NCI-H2196 (cell line): ENCODE data around the gene RYR3.

Experiments used
- DNase-seq: peaks from one replicate; lab custom pipeline; 2025; ENCODE audit not compliant: unreplicated experiment; lab: John Stamatoyannopoulos, UW

RYR3 gene

DNA sequence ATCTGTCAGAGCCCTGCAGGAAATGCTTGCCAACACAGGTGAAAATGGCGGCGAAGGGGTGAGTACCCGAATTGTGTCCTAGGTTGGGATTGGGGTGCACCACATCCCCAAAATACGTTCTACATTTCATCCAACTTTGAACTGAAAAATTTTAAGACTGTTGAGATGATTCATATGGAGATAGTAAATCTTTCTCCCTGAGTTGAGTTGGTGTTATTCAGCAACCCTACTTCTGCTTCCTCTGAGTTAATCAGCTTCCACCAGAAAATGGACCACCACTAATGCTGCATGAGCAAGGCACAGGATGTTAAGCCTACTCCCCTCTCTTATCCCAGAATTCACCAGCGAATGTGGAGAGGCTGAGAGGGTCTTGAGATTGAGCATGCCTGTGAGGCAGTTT is 192.9 kb downstream of the RYR3 start:
- DNase-seq = no peak

DNA sequence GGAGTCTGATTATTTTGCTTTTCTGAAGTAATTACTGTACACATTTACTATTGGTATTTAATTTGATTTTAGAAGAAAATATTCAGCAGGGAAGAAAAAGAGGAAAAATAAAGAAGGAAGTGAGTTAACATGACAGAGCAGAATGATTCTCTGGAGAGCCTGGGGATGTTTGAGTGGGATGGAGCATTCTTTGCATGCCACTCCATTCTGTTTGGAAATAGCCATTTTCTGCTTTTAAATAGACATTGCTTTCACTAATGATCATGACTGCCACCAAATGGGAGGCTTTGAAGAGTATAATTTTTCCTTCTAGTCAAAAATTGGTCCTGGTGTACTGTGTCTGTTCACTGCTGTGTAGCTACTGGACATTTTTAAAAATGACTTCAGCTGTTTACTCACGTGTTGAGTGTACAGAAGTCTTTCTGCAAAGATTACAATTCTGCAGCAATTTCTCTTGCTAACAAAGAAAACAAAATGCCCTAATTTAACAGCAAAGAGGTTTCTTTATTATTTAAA is 196.1 kb downstream of the RYR3 start:
- DNase-seq = no peak

DNA sequence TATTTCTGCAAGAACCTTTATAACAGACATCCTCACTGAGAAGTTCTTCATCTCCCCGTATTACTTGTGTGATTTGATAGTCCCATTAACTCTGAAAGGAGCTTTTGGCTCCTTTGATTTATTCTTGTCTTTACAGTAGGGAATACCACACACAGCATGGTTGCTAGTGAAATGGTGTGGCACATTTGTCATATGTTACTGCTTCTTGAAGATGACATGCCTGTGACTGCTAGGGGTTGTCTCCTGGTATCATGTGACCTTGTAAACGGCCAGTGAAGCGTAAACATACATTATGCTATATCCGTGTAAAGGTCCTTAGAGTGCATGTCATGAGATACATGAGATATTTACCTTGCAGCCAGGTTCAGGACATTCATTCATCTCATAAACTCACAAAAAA is 197.9 kb downstream of the RYR3 start:
- no peak for DNase-seq

DNA sequence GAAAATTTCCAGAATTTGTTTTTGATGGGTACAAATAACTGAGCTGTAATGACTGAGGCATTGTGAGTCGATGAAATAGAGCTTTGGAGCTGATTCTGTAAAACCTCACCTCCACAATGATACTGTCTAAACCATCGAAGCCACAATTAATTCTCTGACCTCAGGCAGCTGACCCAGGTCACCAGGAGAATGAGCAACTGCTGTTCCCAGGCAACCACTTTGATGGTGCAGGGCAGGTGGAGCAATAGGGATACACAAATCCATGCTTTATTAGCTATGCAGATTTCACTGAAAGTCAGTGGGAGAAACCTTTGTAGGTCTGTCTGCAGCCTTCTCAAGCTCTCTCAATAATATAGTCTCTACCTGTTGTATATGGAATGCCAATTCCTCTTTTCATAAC is 204.4 kb downstream of the RYR3 start:
- DNase-seq = no peak

DNA sequence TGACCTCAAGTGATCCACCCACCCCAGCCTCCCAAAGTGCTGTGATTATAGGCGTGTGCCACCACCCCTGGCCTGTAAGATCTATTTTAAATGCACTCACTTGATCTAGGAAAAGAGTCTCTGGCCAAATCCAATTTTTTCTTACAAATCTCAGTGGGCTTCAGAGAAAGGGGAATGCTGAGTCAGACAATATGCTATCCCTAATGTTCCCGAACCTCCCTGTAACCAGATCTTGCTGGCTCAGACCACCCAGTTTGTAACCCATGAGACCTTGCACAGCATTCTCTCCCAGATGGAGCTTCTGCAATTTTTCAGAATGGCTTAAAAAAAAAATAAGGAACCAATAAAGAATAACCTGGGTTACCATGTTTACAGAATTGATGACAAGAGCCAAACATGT is 205.8 kb downstream of the RYR3 start:
- DNase-seq = no peak

DNA sequence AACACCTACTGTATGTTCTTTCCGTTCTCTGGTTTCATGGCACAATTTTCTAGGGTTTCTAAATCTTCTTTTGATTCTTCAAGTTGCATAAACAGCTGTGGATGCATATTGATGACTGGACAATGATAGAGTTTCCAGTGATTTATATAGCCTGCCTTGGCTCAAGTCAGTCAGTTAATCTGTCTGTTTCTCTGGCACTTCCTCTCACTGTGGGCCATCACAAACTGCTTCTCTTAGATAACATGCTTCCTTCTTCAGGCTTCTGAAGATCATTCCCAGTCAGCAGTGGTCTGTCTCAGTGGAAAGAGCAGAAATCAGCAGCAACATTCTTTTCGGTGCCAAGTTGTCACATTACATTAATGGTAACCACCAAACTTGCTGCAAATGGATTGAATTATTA is 207.2 kb downstream of the RYR3 start:
- no peak for DNase-seq

DNA sequence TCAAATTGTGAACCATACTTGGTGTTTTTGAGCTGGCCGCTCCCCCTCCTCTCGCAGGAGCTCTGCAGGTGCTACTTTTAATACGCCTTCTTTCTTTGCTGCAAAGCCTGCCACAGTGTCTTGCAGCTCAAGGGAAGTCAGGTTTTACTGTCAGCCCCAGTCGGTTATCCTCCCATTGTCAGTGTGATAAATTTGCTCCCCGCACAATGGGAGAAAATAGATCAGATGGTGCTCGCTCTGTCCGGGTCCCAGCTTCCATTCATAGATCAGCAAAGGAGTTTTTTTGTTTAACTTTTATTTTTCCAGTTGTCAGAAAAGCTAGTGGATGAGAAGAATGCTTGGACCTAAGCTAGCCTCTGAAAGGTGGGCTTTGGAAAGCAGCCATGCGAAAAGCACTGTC is 207.7 kb downstream of the RYR3 start:
- no peak for DNase-seq

DNA sequence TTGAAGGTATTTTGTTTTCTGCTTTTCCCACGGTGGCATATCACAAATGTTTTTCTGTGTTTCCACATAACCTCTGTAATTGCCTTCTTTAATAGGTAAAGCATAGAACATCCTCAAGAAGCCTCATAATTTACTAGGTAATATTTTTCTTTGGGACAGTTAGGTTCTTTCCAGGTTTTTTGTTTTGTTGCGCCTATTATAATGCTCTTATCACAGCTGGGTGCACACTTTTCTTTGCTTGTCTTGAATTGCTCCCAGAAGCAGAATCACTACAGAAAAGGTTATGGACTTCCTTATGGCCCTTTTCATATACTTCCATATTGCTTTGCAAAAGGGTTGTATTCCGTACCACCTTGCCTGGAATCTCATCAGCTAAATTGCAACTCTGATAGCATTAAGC is 213.5 kb downstream of the RYR3 start:
- no peak for DNase-seq

DNA sequence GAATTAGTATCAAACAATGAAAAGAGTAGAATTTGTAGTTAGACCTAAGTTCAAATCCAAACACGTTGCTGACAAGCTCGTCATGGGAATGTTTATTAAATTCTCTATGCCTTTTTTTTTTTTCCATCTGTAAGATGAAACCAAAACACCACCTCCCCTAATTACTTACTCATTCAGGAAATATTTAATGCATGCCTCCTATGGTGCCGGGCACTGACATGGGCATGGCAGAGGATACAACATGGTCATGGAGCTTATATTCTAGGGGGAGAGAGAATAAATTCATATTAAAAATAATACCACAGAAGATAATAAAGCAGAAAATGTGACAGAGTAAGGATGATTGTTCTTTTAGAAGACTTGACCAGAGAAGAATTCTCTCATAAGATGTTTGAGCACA is 215.8 kb downstream of the RYR3 start:
- DNase-seq = no peak

DNA sequence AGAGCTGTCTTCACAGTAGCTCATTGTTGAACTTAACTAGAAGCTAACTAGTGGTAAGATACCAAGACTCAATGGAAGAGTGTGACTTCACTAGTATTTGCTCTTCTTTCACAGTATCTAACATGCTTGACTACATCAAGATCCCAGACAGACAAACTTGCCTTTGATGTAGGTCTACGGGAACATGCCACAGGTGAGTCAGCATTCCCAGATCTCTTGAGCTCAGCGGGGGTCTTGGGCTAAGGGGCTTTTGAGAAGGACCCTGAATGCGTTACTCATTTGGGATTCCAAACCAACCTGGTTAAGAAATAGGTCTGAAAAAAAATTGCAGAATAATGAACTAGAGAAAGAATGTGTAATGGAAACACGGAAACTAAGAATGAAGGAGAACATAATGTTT is 222.4 kb downstream of the RYR3 start:
- DNase-seq = no peak

DNA sequence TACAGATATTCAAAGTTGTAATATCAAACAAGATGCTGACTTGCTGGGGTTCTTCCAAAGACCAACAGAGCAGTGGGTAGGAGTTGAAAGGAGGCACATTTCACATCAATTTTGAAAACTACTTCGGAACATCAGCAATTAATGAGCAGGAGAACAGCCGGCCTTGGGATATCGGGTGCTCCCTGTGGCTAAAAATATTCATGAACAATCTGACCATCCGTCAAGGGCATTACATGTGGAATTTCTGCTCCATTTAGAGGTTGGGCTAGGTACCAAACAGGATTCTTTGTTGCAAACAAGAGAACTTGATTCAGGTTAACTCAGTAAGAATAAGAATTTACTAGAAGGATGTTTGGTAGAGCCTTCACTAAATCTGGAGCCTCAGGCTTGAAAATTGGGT is 223.9 kb downstream of the RYR3 start:
- DNase-seq = no peak

DNA sequence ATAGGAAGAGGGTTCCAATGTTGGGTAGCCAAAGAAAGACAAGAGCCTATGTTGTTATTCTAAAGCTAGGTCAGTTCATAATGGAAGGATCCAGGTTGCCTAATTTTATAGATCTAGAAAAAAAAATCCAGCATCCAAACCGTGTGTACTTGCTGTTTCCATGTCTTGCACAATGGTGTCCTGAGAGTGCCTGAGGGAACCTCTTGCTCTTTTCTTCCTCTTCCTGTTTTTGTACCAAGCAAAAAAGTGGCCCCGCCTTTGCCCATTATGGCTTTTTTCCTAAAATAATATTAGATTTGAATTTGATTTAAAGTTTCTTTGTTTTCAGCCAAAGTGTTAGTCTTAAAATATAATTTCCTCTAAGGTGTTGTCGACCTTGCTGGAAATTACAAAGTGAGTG is 224.4 kb downstream of the RYR3 start:
- no peak for DNase-seq

DNA sequence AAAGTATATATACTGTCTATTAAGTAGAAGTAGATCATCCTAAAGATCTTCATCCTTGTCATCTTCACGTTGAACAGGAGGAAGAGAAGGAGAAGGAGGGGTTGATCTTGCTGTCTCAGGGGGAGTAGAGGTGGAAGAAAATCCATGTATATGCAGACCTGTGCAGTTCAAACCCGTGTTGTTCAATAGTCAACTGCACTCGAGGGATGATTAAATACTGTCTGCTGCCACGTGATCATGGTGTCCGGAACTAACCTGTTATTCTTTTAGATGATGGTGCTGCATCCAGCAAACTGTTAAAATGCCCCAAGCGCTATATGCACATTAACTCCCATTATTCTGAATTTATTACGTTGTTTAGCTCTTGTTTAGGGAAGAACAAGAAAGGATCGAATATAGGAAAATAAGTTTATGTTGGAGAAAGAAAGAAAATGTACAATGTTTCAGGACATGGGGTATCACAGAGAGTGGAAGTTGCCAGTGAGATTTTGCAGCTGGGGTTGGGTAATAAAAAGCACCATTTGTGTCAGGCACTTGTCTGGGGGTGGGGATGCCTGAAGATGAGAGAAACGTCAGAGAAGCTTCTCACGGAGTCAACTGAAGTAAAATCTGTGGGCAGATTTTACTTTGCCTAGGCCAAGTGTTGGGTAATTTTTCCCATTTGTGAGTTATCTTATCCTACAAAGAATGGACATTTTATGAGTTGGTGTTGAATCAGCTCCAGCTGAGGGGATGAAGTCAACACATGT is 229.2 kb downstream of the RYR3 start:
- DNase-seq = no peak

DNA sequence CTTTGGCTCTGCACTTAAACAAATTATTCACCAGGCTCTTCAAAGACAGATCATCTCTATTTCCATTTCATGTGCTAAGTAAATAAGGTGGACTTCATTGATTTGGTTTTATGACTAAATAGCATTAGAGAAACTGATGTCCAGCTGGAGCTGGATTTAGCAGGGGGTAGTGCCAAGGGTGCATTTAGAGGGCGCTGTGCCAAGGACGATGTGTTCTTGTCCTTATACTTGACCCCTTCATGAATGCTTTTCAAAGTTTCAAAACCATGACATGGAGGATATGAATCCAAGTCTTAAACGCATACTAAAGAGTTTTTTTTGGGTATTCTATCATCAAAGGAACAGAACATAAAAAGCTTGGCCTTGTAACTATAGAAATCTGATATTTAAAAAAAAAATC is 233.2 kb downstream of the RYR3 start:
- no peak for DNase-seq

DNA sequence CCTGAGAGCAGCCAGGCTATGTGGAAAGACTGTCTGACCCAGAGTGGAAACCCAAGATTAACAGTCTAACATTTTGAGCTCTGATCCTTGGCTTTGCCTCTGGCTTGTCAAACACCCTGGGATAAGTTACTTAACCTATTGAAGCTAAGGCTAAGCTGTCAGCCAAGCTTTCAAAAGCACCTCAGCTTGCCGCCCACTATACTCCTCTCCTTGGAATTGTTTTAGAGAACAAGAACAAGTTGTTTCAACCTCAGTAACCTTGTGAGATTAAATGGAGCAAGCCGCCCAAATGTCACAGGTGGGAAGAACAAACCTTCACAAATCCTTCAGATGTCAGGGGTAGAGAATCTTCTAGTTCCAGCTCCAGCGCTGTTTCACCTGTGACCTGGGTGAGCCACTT is 235.1 kb downstream of the RYR3 start:
- DNase-seq = no peak

DNA sequence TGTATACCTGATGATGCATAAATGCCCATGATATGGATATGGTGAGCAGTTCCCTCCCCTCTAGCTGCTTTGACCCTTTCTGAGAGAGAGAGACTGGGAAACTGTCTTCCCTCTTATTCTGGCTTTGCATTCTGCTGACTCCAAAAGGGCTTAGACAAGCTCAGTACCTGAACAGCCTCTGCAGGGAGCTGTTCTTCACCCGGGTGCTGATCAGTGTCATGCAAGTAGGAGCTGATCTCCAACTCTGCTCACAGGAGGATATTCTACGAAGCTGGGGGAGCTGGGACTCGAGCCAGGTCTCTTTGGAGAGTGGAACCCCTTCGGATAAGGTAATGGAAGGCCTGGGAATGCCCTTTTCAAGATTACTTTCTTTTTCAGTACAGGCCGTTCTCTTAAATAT is 237.1 kb downstream of the RYR3 start:
- DNase-seq = no peak

DNA sequence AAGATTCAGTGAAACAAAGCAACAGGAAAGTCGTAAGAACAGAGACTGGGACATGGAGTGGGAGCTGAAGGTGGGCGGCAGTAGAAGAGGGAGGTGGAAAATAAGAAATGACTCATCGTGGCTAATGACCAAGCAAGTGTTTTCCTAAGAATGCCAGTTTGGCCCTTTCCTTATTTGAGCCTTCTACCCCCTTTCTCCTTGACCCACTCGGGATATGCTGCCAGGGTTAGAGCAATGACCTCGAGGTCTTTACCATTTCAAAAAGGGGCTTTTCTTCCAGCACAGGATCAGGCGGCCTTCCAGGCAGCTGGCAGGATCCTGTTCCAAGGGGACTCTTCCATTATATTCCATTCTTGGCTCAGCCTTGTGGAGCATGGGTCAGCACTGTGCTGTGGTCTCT is 241.1 kb downstream of the RYR3 start:
- no peak for DNase-seq

DNA sequence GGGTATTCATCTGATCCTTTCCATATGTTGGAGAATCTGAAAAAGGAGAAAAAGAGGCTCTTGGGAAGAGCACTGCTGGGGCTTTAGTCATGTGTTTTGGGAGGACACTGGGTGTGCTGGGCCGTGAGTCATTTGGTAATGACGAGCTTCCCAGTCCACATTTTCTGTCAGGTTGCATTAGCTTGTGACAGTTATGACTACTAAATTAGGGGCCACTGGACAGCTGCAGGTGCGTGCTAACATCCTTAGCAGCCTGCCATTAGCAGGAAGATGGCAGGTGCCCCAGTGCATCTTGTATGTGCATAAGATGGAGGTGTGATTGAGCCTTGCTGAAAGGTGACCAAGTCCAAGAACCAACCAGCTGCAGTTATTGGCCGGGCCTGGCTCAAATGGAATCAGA is 242.4 kb downstream of the RYR3 start:
- no peak for DNase-seq

DNA sequence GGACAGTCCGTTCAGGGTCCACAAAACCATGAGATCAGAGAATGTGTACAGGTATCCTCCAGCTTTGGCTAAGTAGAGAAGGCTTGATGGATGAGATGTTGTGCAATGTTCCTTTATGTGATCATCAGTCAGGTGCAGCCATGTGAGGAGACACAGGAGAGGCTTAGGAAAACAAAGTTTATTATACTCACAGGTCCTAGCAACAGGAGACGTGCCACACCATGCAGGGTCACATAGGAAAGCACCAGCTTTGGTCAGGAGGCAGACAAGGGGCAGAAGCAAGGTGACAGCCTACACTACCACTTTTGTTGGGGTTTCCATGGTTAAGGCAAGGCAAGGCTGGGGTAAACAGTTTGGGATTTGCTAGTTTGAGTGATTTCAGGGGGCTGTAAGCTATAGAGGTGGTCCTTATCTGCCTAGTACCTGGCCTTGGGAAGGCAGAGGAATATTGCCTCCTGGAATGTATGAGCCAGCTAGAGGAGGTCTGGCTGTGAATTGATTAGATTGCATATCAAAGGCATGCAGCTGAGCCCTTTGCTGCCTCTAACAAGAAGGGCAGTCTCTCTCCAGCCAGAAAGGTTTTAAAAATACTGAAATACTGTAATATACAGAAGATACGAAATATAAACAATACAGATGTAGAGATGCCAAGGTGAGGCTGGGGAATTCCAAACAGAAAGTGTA is 248.6 kb downstream of the RYR3 start:
- DNase-seq = no peak

DNA sequence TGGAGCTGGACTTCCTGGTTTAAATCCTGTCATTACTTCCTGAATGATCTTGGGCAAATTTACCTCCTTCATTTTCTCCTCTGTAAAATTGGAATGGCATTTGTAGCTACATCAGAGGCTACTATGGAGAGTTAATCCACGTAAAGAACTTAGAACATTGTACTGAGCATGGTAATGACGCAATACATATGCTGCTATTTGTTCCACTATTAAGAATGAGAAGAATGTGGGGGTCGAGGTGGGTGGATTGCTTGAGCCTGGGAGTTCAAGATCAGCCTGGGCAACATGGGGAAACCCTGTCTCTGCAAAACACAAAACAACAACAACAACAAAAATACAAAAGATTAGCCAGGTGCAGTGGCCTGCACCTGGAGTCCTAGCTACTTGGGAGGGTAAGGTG is 250.6 kb downstream of the RYR3 start:
- no peak for DNase-seq

DNA sequence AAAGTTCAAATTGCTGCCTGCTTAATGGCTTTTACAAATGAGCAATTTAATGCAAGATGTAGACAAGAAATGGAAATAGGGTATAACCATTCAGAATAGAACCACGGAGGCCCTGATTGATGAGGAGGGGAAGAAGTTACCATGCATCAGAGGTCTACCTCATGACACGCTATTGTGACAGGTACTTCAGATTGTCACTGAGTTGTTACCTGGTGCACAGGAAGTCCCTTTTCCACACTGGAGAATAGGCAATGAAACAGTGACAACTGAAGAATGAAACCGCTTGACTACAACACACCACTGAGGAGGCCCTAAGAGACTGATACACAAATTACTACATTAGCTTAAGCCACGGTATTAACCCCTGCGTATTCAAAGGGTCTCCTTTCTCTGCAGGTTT is 251.2 kb downstream of the RYR3 start:
- no peak for DNase-seq

DNA sequence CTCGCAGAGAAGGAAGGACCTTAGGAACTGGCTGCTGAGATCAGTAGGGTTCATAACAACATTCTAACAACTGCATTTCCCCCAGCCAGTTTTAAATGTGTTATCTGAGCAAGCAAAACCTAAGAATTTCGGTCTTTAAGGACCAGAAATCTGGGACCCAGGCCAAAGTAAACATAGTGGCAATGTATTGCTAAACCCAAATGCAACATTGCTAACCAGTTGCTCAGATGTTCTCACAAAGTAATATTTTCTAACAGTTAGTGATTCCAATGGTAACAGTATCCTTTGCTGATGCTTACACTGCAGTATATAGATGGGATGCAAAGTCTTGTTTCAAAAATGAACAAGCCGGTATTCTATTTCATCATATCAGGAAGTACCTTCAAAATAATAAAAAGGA is 254.3 kb downstream of the RYR3 start:
- no peak for DNase-seq

DNA sequence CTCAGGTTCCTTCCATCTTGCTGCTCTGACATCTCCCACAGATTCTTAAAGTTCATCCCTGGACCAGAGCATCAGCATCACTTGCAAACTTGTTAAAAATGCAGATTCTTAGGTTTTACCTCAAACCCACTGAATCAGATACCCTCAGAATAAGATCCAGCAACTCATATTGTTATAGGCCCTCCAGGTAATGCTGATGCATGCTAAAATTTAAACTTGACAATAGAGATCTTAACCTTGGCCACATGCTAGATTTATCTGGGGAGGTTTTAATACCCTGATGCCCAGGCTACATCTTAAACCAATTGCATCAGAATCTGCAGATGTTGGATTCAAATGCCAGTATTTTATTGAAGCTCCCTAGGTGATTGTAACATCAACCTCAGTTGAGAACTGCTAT is 256.9 kb downstream of the RYR3 start:
- DNase-seq = no peak
